OCI-LY1 (cell line): ENCODE results near the gene GAN.

Source experiments
- H2AFZ ChIP-seq: fragments of 200-600 bp; sonication (generic), shearing (Covaris generic); 2 replicates; pipeline ENCODE4 v1.6.0; 2014; ENCODE audit warnings: antibody characterized with exemption, mild to moderate bottlenecking, low read length
- H3F3A ChIP-seq: fragments of 200-600 bp; sonication (generic), shearing (Covaris generic); 2 replicates; pipeline ENCODE4 v1.6.0; 2014; ENCODE audit warnings: mild to moderate bottlenecking, antibody characterized with exemption, low read length, moderate library complexity; ENCODE audit not compliant: insufficient read depth
- H3K27ac ChIP-seq: fragments of 200-600 bp; sonication (generic); 2 replicates; pipeline ENCODE4 v1.5.1; 2014; ENCODE audit warnings: low read length, mixed run types, mild to moderate bottlenecking, low read depth; ENCODE audit not compliant: poor library complexity, severe bottlenecking
- H3K27me3 ChIP-seq: fragments of 200-600 bp; sonication (generic); 2 replicates; pipeline ENCODE4 v1.6.0; 2014; ENCODE audit warnings: antibody characterized with exemption, mild to moderate bottlenecking, low read length, moderate library complexity; ENCODE audit not compliant: insufficient read depth
- H3K36me3 ChIP-seq: fragments of 200-600 bp; sonication (generic); 2 replicates; pipeline ENCODE4 v1.6.1; 2014; ENCODE audit warnings: mild to moderate bottlenecking, antibody characterized with exemption, low read length, moderate library complexity, mixed read lengths; ENCODE audit not compliant: insufficient read depth
- H3K4me1 ChIP-seq: fragments of 200-600 bp; sonication (generic); 2 replicates; pipeline ENCODE4 v1.5.1; 2014; ENCODE audit warnings: mild to moderate bottlenecking, low read length, moderate library complexity; ENCODE audit not compliant: insufficient read depth, severe bottlenecking
- H3K4me2 ChIP-seq: fragments of 200-600 bp; sonication (generic), shearing (Covaris generic); 2 replicates; pipeline ENCODE4 v1.6.1; 2014; ENCODE audit warnings: low read length
- H3K4me3 ChIP-seq: fragments of 200-600 bp; sonication (generic); 2 replicates; pipeline ENCODE4 v1.5.1; 2014; ENCODE audit warnings: low read length, low read depth, mild to moderate bottlenecking, mixed read lengths; ENCODE audit not compliant: poor library complexity, severe bottlenecking
- H3K79me2 ChIP-seq: fragments of 200-600 bp; shearing (Covaris generic); 2 replicates; pipeline ENCODE4 v1.6.1; 2016; ENCODE audit warnings: mixed run types, low read length, mixed read lengths; ENCODE audit not compliant: insufficient read depth
- H3K9ac ChIP-seq: fragments of 200-600 bp; sonication (generic), shearing (Covaris generic); 2 replicates; pipeline ENCODE4 v1.6.1; 2014; ENCODE audit warnings: mild to moderate bottlenecking, low read length, mixed read lengths
- H3K9me2 ChIP-seq: fragments of 200-600 bp; sonication (generic), shearing (Covaris generic); 2 replicates; pipeline ENCODE4 v1.6.1; 2014; ENCODE audit warnings: low read depth, mild to moderate bottlenecking, low read length, mixed read lengths
- H3K9me3 ChIP-seq: fragments of 200-600 bp; shearing (Covaris generic); 2 replicates; pipeline ENCODE4 v1.6.1; 2014; ENCODE audit warnings: low read length, mixed read lengths
- H4K20me1 ChIP-seq: fragments of 200-600 bp; sonication (generic), shearing (Covaris generic); 2 replicates; pipeline ENCODE4 v1.6.0; 2016; ENCODE audit warnings: mild to moderate bottlenecking, low read length; ENCODE audit not compliant: insufficient read depth
- CTCF ChIP-seq: fragments of 200-600 bp; sonication (generic), shearing (Covaris generic); IDR thresholded peaks from 2 replicates; pipeline ENCODE4 v1.5.1; 2017; ENCODE audit warnings: mild to moderate bottlenecking, antibody characterized with exemption, low read length, moderate library complexity, mixed read lengths
- EZH2 ChIP-seq: fragments of 200-600 bp; sonication (generic), shearing (Covaris generic); IDR thresholded peaks from 2 replicates; pipeline ENCODE4 v1.8.0; 2017; ENCODE audit warnings: borderline replicate concordance, mixed run types, mild to moderate bottlenecking, antibody characterized with exemption, low read length, moderate library complexity, mixed read lengths

The GAN gene

GRCh38 chr16:81324808-81325207 is 10.0 kb downstream of the GAN start:
- Histone ChIP-seq H3K27me3 (no peaks in the 10 kb centered on the region), H3K9ac (no peak overlapping the region), H3K4me2 (no peak overlapping the region), H3K4me1 (no peaks in the 10 kb centered on the region), H2AFZ (no peak overlapping the region), H3K9me2 (no peaks in the 10 kb centered on the region), H3K36me3 (no peaks in the 10 kb centered on the region), H3K27ac (no peak overlapping the region), H3K9me3 (no peaks in the 10 kb centered on the region), H3F3A (no peaks in the 10 kb centered on the region), H3K4me3 (no peak overlapping the region), H3K79me2 (no peaks in the 10 kb centered on the region), H4K20me1 (0 out of 2 replicates have a peak, but pooled peaks cover 4% of the 10 kb centered on the region)
- TF ChIP-seq CTCF = no peak
- TF ChIP-seq EZH2 = no peak

GRCh38 chr16:81327011-81327410 is 12.2 kb downstream of the GAN start:
- Histone ChIP-seq H3K79me2 (no peaks in the 10 kb centered on the region), H3K9ac (no peak overlapping the region), H4K20me1 (no peaks in the 10 kb centered on the region), H3K27ac (no peak overlapping the region), H3F3A (no peaks in the 10 kb centered on the region), H3K4me2 (no peak overlapping the region), H2AFZ (no peak overlapping the region), H3K9me3 (no peaks in the 10 kb centered on the region), H3K36me3 (no peaks in the 10 kb centered on the region), H3K27me3 (no peaks in the 10 kb centered on the region), H3K9me2 (no peaks in the 10 kb centered on the region), H3K4me1 (no peaks in the 10 kb centered on the region), H3K4me3 (no peak overlapping the region)
- TF ChIP-seq CTCF (no peak), EZH2 (no peak)

- Histone ChIP-seq H3K27me3 (no peaks in the 10 kb centered on the region), H4K20me1 (no peaks in the 10 kb centered on the region), H3K4me1 (no peaks in the 10 kb centered on the region), H3K9ac (no peak overlapping the region), H3K9me2 (no peaks in the 10 kb centered on the region), H2AFZ (no peak overlapping the region), H3K4me2 (no peak overlapping the region), H3K4me3 (no peak overlapping the region), H3K36me3 (no peaks in the 10 kb centered on the region), H3K79me2 (no peaks in the 10 kb centered on the region), H3K9me3 (no peaks in the 10 kb centered on the region), H3K27ac (no peak overlapping the region), H3F3A (no peaks in the 10 kb centered on the region)
- TF ChIP-seq CTCF (no peak), EZH2 (no peak)
Measured at GRCh38 chr16:81327447-81328196, 12.9 kb downstream of the GAN start.
